GM18951 (cell line): ENCODE results near the gene CEP19.

Experiments
- POLR2A ChIP-seq: IDR thresholded peaks from 4 replicates; pipeline ENCODE4 v1.6.1; 2011; ENCODE audit warnings: mild to moderate bottlenecking; ENCODE audit not compliant: insufficient read length, insufficient read depth; ENCODE audit errors: extremely low read depth
- in situ Hi-C: fragments of 300-500 bp; cut with MboI; formaldehyde crosslinking; loops from one replicate; pipeline ENCODE4 v1.12.0; 2022; ENCODE audit warnings: low sequenced_read_pairs, mixed read lengths, inconsistent platforms; ENCODE audit not compliant: unreplicated experiment

The CEP19 gene

DNA sequence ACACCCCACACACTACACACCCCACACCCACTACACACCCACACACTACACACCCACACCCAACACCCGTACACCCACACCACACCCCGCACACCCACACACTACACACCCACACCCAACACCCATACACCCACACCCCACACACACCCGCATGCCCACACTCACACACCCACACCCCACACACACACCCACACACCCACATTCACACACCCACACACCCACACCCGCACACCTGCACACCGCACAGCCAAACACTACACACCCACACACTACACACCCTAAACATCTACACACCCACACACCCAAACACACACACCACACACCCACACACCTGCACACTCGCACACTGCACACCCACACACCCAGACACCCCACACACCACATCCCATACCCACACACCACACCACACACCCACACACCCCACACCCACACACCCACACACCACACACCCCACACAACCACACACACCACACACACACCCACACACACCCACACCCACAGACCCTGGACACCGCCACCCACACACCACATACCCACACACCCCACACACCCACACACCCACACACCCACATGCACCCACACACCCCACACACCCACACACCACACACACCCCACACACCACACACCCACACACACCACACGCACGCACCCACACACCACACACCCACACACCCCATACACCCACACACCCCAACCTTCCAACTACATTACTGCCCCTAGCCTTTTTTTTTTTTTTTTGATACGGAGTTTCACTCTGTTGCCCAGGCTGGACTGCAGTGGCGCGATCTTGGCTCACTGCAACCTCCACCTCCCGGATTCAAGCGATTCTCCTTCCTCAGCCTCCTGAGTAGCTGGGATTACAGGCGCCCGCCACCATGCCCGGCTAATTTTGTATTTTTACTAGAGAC is 16.9 kb downstream of the CEP19 start:
- in situ Hi-C loops = loop anchor here (25.0 kb wide), 1 partner anchor 433 kb away; no protein-coding TSS in a partner anchor
- TF ChIP-seq POLR2A = no peak

DNA sequence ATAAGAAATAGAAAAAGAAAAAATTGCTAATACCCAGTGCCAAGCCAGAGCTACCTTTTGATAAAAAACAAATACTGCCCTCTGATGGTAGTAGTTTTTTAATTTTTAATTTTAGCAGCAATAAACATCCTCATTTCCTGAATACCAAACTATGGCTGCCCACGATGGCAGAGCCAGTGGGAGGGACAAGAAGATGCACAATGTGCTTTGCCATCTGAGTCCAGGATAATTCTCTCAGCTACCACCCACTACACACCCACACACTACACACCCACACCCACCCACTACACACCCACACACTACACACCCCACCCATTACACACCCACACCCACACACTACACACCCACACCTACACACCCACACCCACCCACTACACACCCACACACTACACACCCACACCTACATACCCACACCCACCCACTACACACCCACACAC is 17.8 kb downstream of the CEP19 start:
- in situ Hi-C loops = loop anchor here (25.0 kb wide), 1 partner anchor 432 kb away; no protein-coding TSS in a partner anchor

GRCh38 chr3:196691386-196691785 is 20.7 kb downstream of the CEP19 start:
- no peak for TF ChIP-seq POLR2A
- in situ Hi-C loops = loop anchor here (25.0 kb wide), 1 partner anchor 429 kb away; no protein-coding TSS in a partner anchor

More for the DNA sequence above, 17.8 kb downstream of the CEP19 start:
- TF ChIP-seq POLR2A = no peak

GRCh38 chr3:196689941-196690660 is 21.9 kb downstream of the CEP19 start:
- no peak for TF ChIP-seq POLR2A
- in situ Hi-C loops = loop anchor here (25.0 kb wide), 1 partner anchor 428 kb away; no protein-coding TSS in a partner anchor

GRCh38 chr3:196688349-196688748 is 23.7 kb downstream of the CEP19 start:
- TF ChIP-seq POLR2A = no peak
- in situ Hi-C loops = loop anchor here (25.0 kb wide), 1 partner anchor 426 kb away; no protein-coding TSS in a partner anchor

DNA sequence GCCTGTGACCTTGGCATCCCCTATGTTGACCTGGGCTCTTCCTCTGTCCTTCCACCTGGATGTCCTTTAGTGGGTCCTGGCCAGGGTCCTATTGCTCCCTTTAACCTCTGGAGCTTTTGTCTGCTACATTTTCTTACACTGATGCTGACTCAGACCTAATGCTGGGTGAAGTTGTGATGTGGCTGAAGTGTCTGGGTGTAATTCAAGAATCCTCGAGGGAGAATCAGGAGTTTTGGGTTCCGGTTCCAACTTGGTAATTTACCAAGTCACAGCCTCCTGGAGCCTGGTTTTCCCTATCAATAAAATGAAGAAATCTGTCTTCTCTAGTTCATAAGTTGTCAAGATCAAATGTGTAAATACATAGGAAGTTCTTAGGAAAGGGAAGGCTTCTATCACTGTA is 25.6 kb downstream of the CEP19 start:
- in situ Hi-C loops = loop anchor here (25.0 kb wide), 1 partner anchor 424 kb away; no protein-coding TSS in a partner anchor
- TF ChIP-seq POLR2A = no peak

DNA sequence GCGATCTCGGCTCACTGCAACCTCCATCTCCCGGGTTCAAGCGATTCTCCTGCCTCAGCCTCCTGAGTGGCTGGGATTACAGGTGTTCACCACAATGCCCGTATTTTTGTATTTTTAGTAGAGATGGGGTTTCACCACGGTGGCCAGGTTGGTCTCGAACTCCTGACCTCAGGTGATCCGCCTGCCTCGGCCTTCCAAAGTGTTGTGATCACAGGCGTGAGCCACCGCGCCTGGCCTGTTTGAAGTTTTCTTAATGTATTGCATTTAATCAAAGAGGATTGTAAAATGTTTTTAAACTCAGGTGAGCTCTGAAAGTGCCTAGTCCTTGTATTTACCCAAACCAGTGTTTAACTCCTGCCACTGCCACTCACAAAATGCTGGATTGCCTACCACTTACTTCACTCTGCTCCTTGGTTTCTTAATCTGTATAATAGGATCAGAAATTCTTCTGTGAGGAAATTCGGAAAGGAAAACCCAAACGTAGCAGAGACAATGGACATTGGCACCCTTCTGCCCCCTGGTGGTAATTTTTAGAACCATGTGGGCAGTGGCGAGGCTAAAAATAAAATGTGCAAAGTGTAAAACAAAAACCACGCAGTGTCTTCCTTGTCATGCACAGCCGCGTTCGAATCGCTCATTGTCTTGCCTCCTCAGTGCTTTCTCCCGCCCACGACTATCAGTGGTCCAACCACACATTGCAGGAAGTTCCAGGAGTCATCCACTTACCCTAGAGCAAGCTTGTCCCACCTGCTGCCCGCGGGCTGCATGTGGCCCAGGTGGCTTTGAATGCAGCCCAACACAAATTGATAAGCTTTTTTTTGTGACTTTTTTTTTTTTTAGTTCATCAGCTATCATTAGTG is 27.3 kb downstream of the CEP19 start:
- in situ Hi-C loops = loop anchor here (5.0 to 25.0 kb wide), 2 partner anchors 72 to 422 kb away; no protein-coding TSS in a partner anchor
- TF ChIP-seq POLR2A = no peak

- no peak for TF ChIP-seq POLR2A
- in situ Hi-C loops = loop anchor here (25.0 kb wide), 1 partner anchor 416 kb away; no protein-coding TSS in a partner anchor
Measured at GRCh38 chr3:196677931-196678330, 34.1 kb downstream of the CEP19 start.

DNA sequence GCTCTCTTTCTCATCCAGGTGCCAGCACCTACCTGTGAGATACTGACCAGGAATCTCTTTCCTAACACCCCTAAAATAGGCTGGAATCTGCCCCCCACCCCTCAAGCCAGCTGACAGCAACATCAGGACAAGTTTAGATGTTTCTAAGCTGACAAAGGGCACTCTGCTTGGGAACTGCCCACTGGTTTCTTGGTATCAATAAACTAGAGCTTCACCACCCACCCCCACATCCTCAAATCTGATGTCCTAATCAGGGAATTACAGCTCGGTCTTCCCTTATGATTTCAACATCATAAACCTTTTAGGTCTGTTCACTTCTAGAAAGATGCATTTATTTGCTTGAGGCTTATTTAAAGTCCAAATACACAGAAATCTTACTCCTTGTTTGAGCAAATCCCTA is 34.7 kb downstream of the CEP19 start:
- no peak for TF ChIP-seq POLR2A

GRCh38 chr3:196673632-196674031 is 38.4 kb downstream of the CEP19 start:
- TF ChIP-seq POLR2A = no peak
- in situ Hi-C loops = no loop called here

More for the DNA sequence above, 34.7 kb downstream of the CEP19 start:
- in situ Hi-C loops = loop anchor here (25.0 kb wide), 1 partner anchor 415 kb away; no protein-coding TSS in a partner anchor

GRCh38 chr3:196670339-196670738 is 41.7 kb downstream of the CEP19 start:
- in situ Hi-C loops = no loop called here
- no peak for TF ChIP-seq POLR2A

DNA sequence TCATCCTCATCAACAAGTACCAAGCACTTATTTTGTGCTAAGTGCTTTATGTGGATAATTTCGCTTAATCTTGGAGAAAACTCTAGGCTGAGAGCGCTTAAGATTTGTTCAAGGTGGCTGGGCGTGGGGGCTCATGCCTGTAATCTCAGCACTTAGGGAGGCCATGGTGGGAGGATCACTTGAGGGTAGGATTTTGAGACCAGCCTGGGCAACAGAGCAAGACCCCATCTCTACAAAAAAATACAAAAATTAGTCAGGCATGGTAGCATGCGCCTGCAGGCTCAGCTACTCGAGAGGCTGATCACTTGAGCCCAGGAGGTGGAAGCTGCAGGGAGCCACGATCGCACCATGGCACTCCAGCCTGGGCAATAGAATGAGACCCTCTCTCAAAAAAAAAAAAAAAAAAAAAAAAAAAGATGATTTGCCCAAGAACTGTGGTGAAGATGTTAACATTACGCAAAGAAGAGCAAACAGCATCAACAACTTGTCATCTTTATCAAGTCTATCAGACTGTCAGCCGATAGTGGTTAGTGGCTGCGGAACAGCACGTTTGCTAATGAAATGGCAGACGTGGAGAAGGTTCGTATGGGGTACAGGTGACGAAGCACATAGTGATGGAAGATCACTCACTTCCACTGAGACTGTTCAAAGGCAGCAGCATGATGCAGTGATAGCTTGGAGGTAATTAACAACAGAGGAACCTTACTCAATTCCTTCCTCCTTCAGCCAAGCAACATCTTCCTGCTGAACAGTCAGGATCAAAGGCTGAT is 44.8 kb downstream of the CEP19 start:
- in situ Hi-C loops = no loop called here
- no peak for TF ChIP-seq POLR2A
